Prostate gland (tissue), 2 donors: ENCODE data around the gene CHIA.

Source experiments
- CTCF ChIP-seq, 4 experiments: fragments of 200-600 bp in 2 of 4; fragments of 450-650 bp in 2 of 4; sonication (generic) in 2 of 4; IDR thresholded peaks; 1 replicate in 3 of 4; 2 replicates in 1 of 4; pipeline ENCODE4 v1.5.1; 2016 to 2019; ENCODE audit warnings: antibody characterized with exemption in 4 of 4, mild to moderate bottlenecking in 2 of 4, moderate library complexity in 2 of 4
- POLR2AphosphoS5 ChIP-seq: sonication (generic); formaldehyde crosslinking; IDR thresholded peaks from one replicate; pipeline ENCODE4 v1.6.1; 2017; ENCODE audit warnings: antibody characterized with exemption

GRCh38 chr1:111364690-111365089 is 74.0 kb downstream of the CHIA start:
- TF ChIP-seq CTCF (IDR thresholded peaks at IDR 0.05) = no peak
- TF ChIP-seq POLR2AphosphoS5 = no peak
